GM12865 (cell line): Measurements from ENCODE around the gene ADAMTS14.

Experiments
- DNase-seq: peaks from one replicate; pipeline ENCODE4 v3.0.0; 2010; ENCODE audit warnings: low read depth
- H3K4me3 ChIP-seq: 2 replicates; pipeline ENCODE4 v1.5.1; 2011; ENCODE audit warnings: mild to moderate bottlenecking, low read depth, low read length, control low read depth
- TF ChIP-seq, protein P1 (sequence below): IDR thresholded peaks from 2 replicates; pipeline ENCODE4 v1.5.1; 2011; ENCODE audit warnings: low read length, control low read depth, low read depth, inconsistent platforms; ENCODE audit not compliant: insufficient read depth; ENCODE audit errors: missing control alignments

ADAMTS14 gene

GRCh38 chr10:70711911-70712310 lies 39.6 kb downstream of the ADAMTS14 start:
- TF ChIP-seq, protein P1, sequence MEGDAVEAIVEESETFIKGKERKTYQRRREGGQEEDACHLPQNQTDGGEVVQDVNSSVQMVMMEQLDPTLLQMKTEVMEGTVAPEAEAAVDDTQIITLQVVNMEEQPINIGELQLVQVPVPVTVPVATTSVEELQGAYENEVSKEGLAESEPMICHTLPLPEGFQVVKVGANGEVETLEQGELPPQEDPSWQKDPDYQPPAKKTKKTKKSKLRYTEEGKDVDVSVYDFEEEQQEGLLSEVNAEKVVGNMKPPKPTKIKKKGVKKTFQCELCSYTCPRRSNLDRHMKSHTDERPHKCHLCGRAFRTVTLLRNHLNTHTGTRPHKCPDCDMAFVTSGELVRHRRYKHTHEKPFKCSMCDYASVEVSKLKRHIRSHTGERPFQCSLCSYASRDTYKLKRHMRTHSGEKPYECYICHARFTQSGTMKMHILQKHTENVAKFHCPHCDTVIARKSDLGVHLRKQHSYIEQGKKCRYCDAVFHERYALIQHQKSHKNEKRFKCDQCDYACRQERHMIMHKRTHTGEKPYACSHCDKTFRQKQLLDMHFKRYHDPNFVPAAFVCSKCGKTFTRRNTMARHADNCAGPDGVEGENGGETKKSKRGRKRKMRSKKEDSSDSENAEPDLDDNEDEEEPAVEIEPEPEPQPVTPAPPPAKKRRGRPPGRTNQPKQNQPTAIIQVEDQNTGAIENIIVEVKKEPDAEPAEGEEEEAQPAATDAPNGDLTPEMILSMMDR = no peak
- no peak for DNase-seq
- no peak overlapping the region for H3K4me3 ChIP-seq

DNA sequence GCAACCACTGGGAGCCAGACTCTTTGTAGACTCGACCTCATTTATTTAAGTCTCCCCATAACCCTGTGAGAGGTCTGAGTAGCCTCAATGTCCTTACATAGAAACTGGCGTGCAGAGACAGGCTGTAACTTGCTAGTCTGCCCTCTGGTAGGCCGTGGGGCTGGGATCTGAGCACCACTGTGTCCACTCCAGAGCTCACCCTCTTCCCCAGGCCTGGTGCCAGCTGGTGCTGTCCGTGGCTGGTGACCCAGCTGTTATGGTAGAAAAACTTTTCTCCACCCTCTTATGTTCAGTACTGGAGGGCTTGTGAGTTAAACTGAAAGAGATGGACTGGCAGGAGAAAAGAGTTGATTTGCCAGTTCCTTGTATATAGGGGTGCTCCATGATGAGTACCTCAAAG lies 41.9 kb downstream of the ADAMTS14 start:
- no peak overlapping the region for H3K4me3 ChIP-seq
- TF ChIP-seq, protein P1 = no peak
- no peak for DNase-seq

DNA sequence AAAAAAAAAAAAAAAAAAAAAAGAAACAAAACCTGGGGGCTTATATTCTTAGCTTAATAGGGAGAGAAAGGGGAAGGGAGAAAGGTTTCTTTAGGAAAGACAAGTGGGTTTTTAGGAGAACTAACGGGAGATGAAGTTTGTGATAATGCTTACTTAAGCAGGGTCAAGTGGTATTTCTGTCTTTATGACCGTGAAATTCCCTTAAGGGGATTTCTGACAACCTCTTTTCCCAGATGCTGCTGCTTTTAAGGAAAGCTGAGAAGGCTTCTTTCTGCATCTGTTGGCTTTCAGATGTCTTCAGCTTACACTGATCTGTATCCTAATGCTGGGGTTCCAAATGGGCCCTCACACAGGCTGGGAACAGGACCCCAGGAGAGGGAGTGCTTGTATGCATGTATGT lies 42.6 kb downstream of the ADAMTS14 start:
- no peak for DNase-seq
- TF ChIP-seq, protein P1 = no peak

GRCh38 chr10:70715853-70716795 lies 43.8 kb downstream of the ADAMTS14 start:
- H3K4me3 ChIP-seq = no peak overlapping the region
- DNase-seq = no peak

More for the DNA sequence above, 42.6 kb downstream of the ADAMTS14 start:
- no peak overlapping the region for H3K4me3 ChIP-seq

DNA sequence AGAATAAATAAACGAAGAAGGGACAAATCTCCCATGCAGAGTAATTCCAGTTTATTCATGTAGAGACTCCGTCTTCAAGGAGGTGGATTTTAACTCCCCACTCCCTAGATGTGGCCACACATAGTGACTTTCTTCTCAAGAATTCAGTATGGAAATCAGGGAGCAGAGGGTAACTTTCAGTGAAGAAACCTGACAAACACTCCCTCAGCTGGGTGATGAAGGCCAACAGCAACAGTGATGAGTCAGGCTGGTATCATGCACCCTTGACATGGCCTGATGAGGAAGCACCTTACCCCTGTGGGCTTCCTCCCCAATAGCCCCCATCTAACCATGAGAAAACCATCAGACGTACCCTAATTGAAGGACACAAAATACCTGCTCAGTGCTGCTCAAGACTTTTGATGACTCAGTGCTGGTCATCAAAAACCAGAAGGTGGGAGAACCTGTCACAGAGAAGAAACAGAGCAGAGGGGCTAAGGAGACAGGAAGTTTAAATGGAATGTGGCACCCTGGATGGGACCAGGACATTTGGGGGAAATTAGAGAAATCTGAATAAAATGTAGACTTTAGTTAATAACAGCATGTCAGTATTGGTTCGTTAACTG lies 50.6 kb downstream of the ADAMTS14 start:
- no peak for DNase-seq
- TF ChIP-seq, protein P1 = no peak

More at GRCh38 chr10:70715853-70716795, 43.8 kb downstream of the ADAMTS14 start:
- TF ChIP-seq, protein P1 = no peak

DNA sequence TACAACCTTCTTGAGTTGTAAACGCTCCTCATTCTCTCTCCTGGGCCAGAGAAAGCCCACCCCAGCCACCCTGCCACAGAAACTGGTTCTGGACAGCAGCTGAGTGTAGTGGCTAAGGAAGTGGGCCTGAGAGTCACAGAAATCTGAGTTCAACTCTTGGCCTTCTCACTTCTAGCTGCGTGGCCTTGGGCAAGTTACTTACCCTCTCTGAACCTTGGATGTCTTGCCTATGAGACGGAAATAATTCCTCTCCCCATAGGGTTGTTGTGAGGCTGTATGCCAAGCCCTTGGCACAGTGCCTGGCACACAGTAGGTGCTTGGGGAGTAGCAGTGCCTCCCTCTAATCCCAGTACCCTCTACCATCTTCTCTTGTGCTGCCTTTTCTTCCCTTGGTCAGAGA lies 51.5 kb downstream of the ADAMTS14 start:
- H3K4me3 ChIP-seq = no peak overlapping the region
- TF ChIP-seq, protein P1 = no peak
- no peak for DNase-seq

More for the DNA sequence above, 50.6 kb downstream of the ADAMTS14 start:
- H3K4me3 ChIP-seq = no peak overlapping the region
